Stimulated activated CD4-positive, alpha-beta T cell treated with anti-CD3 and anti-CD28 coated beads, Interleukin-4, amount 100 ng/mL, for 1 hour (primary cell): ENCODE measurements around the gene HOXA1.

ENCODE experiments used
- DNase-seq: peaks from one replicate; pipeline ENCODE4 v3.0.0-alpha.2; 2020

The HOXA1 gene

DNA sequence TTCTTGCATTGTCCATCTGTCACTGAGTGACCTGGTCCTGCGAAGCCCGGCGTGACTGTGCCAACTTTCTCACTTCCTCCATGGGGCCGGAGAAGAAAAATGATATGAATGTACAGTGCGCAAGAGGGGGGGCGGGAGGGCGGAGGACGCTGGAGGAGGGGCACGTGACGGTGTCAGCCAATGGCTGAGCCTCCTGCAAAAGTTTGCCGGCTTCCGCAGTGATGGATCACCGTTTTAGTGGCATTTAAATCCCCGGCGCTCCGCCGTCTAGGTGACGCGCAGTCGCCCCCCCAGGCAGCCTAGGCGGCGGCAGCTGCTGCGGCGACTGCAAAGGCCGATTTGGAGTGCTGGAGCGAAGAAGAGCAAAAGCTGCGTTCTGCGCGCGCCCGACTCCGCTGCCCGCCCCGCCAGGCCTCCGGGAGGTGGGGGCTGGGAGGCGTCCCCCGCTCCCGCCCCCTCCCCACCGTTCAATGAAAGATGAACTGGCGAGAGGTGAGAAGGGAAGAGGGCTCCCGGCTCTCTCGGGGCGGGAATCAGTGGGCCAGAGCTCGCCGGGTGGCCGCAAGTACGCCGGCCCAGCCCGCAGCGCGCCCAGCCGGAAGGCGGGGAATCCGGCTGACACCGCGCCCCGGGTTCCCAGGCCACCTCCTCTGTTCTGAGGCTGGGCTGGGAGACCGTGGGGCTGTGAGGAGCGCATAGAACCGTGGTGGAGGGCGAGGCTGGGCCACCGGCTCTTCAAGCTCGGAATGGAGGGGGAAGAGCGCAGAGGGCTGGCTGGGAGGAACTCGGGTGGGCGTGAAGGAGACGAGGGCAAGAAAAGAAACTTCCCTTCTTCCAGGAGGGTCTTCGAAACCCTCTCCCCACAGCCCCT, at the start of gene HOXA1:
Gene HOXA1, minus strand, starts transcription at position 104 of the 871 bp plus-strand sequence. Its CDS starts 88 bp downstream, at position 16.
- DNase-seq = peak; percentile 69

DNA sequence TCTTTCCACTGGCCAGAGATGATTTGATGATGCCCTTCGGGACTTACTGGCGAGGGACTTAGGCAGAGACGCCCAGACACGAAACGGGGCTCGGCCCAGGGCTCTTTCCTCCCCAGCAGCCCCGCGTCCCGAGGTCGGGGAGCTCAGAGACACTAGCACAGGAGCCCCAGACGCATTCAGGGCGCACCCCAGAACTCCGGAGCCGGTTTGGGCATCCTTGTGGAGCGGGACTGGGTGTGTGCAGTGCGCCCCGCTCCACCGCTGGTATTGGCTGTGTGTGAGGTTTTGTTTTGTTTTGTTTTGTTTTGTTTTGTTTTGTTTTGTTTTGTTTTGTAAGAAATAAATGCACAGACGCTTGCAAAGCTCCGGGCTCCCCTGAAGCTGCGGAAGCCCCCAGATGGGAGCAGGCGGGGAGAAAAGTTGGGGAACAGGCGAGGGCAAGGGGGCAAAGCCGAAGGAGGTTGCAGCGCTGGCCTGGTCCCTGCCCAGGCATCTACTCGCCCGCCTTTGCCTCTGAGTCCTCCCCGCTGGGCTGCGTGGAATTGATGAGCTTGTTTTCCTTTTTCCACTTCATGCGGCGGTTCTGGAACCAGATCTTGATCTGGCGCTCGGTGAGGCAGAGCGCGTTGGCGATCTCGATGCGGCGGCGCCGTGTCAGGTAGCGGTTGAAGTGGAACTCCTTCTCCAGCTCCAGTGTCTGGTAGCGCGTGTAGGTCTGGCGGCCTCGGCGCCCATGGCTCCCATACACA, 49.5 kb upstream of the HOXA1 start:
- no peak for DNase-seq

- no peak for DNase-seq
Measured at GRCh38 chr7:27144781-27145164, 49.0 kb upstream of the HOXA1 start.

GRCh38 chr7:27143950-27144780, 48.4 kb upstream of the HOXA1 start:
- no peak for DNase-seq

- DNase-seq = no peak
Measured at GRCh38 chr7:27143023-27143949, 47.5 kb upstream of the HOXA1 start, which contains the start of gene HOXA5. TSS of gene HOXA5 (minus strand) at chr7:27143681. CDS start at chr7:27143607, 74 bp downstream.

DNA sequence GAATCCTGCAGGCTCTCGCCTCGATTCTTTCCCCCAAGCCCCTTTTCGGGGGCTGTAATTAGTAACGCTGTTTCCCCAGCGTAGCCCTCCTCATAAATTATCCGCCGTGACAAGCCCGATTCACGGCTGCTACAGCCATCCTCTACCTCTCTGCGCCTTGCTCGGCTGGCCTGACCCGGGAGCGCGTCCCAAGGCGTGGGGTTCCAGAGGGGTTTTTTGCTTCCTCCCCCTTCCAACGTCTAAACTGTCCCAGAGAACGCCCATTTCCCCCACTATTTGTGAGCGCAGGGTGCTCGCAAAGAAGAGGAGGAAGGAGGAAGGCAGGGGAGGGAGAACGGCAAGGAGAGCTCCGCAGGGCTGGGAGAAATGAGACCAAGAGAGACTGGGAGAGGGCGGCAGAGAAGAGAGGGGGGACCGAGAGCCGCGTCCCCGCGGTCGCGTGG, 46.8 kb upstream of the HOXA1 start:
- no peak for DNase-seq

DNA sequence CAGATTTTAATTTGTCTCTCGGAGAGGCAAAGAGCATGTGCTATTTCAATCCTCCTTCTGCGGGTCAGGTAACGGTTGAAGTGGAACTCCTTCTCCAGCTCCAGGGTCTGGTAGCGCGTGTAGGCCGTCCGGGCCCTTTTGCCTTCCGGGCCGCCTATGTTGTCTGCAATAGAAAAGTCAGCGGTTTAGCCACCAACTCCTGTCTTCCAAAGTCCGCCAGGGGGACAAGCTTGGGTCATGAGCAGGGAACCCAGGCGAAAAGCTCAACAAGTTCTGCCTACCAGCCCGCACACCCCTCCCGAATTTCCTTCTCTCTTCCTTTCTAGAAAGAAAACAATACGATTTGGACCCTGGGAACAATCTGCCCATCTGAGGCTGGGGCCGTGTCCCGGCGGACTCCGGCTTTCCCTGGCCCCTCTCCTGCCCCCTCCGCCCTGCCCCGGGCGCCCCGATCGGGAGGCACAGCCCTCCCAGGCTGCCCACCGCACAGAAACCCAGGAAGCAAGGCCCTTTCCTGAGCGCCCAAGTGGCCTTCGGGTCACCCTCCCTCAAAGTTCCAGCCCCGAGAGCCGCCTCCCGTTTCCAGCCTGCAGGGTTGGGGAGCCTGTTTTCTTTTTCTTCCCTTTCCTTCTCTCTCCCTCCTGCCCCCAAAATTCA, 46.3 kb upstream of the HOXA1 start:
- DNase-seq = no peak

- DNase-seq = no peak
Measured at GRCh38 chr7:27141137-27141922, 45.5 kb upstream of the HOXA1 start.

DNA sequence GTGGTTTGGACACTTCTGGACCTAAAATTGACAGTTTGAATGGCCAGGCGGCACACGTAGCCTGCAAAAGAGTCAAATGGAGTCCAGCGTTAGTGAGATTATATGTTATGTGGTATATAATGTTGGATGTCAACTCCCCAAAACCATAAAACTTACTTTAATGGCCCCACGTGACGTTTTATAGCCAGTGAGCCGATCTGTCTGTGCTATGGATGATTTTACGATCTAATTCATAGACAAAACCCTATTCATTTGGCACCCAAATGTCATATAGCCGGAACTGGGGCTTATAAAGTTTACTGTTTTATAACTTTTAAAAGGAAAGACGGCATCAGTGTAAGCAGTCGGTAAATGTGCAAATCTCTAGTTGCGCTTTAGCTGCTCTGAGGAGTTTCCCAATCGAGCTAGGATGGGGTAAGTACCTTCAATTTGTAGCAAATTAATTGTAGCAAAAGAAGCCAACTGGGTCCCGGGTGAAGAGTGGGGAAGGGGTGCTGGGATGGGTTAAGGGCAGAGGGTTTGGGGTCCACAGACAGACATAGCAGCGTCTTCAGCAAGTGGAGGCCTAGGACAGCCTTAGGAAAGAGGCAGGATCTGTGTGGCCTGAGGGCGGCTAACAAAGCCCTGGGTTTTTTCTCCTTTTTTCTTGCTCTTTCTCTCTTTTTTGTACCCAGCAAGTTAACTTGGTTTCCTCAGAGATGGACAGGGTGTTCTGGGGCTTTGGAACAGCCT, 44.5 kb upstream of the HOXA1 start:
- DNase-seq = no peak

DNA sequence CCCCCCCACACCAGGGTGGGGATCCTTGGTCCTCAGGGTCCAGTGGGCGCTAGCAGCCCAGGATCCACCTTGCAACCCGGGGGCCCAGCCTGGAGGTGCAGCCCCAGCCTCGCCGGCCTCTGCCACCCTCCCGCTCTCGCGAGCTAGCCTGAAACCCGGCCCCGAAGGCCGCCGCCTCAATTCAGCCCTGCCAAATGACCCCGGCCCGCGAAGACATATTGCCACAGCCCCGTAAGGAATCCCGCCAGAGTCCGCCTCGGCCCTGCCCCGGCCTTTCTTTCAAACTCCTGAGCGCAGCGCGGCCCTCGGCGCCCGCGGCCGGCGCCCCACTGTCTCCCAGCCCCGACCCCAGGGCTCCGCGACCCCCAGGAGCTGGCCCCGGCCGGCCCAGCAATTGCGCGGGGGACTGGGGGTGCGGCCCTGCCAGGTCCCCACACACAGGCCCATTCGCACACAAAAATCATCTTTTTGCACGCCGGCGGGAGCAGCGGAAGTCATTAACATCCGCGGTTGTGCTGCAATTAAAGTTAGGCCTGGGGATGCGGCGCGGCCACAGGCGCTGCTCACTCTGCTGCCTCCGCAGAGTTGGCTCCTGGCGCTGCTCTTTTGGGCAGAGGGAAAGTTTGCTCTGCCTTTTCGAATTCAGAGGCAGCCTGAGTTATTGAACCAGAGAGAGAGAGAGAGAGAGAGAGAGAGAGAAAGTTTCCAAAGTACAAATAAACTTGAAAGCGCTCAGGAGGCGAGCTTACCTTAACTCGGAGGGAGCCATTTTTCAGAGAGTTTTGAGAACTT, 43.7 kb upstream of the HOXA1 start:
- DNase-seq = no peak

DNA sequence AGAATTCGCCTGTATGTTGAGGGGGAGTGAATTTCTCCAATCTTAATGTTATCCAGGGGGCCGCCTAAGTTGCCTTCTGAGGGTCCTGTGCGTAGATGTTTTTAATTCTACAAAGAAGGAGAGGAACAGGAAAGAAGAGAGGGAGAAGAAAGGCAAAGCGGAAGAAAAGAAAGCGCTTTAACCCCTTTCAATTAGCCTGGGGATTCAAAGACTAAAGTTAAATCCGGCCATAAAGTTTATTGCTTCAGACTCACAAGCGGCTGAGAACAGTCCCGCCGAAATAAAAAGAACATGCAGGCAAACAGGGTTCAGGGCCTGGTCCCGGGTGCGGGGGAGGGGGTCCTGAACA, 43.2 kb upstream of the HOXA1 start:
- DNase-seq = no peak

DNA sequence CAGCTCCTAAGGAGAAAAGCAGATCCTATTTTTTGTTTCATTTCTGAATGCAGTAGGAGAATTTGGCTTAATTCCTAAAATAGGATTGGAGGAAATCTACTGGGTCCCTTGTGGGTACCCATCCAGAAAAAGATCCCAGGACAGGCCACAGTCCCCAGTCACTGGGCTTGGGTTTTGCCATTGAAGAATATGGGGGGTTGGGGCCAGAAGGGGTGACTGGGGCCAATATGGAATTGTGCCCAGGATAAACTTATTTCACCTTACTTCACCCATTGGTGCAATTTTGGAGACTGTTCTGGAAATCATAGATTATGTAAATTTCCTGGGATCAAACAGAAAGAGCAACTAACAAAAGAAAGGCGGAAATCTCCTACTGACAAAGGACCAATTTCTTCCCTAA, 42.7 kb upstream of the HOXA1 start:
- DNase-seq = no peak

DNA sequence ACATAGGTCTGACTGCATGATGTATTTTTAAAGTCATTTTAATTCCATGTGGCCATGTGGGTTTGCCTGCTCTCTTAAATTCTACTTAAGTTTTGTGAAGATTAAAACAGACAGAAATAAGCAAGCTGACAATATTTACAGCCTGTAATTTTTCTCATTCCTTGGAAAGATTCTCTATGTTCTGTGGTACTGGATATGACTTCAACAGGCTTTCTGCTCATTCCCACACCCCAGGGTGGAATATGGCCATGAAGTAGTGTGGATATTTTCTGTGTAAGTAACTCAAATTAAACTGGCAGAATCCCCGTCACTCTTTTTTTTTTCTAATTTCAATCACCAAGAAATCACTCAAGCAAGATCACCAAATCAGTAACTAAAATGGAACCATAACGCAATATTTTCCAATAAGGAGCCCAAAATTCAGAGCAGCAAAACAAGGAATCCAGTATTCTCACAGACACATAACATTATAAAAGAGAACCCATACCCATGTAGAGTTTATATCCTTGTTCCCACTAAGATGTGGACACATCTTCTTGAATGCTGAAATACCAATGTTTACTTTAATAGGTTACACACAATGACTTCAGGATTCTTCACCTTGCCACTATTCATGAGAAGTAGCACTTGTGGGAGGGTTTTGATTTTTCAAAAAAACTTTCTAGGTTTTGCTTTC, 42.0 kb upstream of the HOXA1 start:
- DNase-seq = no peak

GRCh38 chr7:27134392-27134791, 38.6 kb upstream of the HOXA1 start:
- no peak for DNase-seq

GRCh38 chr7:27133409-27134231, 37.8 kb upstream of the HOXA1 start:
- no peak for DNase-seq

DNA sequence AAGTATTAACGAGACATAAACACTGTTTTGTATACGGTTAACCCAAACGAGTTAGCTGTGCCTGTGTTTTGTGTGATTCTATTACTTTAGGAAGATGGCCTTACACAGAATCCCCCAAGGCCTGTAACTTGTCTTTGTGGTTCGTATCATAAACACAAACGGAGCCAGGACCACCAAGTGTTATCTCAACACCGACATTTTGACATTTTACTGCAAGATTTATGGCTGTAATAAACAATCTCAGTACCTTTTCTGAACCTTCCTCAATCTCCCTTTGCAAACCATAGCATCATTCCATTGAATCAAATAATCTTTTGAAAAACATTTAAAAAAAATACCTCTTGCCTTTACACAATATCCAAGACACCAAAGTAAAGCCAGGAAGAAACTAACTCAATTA, 37.2 kb upstream of the HOXA1 start:
- DNase-seq = no peak

DNA sequence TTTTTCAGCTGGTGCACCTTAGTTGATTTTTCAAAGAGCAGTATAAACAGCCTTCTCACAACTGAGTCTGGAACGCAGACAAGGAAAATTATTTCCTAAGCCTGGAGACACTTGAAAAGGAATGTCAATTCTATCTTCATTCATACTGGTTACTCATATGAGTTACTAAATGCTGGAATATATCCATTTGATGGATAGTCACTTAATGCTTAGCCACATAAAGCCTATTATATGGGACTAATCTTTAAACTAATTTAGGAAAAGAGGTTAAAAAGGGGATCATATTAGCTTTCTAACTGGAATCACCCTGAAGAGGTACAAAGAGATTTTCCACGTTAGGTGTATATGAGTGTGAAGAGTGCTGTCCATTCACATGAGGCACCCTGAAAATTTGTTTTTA, 36.4 kb upstream of the HOXA1 start:
- no peak for DNase-seq
